SK-N-SH treated with all-trans-retinoic acid at 6 μM for 48 hours (cell line): Measurements from ENCODE around the gene KCNIP1.

Source experiments
- ATAC-seq: fragments of 200-7000 bp; cut with Tn5 transposase; 3 replicates; pipeline ENCODE4 v1.9.1; 2020; ENCODE audit warnings: mild to moderate bottlenecking, moderate library complexity
- ARNTL ChIP-seq: fragments of 450-650 bp; formaldehyde crosslinking; IDR thresholded peaks from 2 replicates; pipeline ENCODE4 v1.5.0; 2020; ENCODE audit warnings: low read depth, mild to moderate bottlenecking, moderate library complexity, borderline replicate concordance
- BACH2 ChIP-seq: fragments of 250-450 bp; sonication (Bioruptor Pico); IDR thresholded peaks from 2 replicates; pipeline ENCODE4 v1.9.0; 2021; ENCODE audit warnings: mild to moderate bottlenecking, borderline replicate concordance
- CREB5 ChIP-seq: fragments of 250-450 bp; sonication (Bioruptor Pico); IDR thresholded peaks from 2 replicates; pipeline ENCODE4 v1.5.1; 2020; ENCODE audit warnings: low read depth, mild to moderate bottlenecking, moderate library complexity
- CSDC2 ChIP-seq: fragments of 250-450 bp; sonication (Bioruptor Pico); IDR thresholded peaks from 2 replicates; pipeline ENCODE4 v1.5.0; 2020; ENCODE audit warnings: mild to moderate bottlenecking, moderate library complexity
- CSRNP3 ChIP-seq: fragments of 250-450 bp; sonication (Bioruptor Pico); IDR thresholded peaks from 2 replicates; pipeline ENCODE4 v1.5.1; 2021; ENCODE audit warnings: mild to moderate bottlenecking, moderate library complexity
- ESRRG ChIP-seq: fragments of 250-450 bp; sonication (Bioruptor Pico); IDR thresholded peaks from 2 replicates; pipeline ENCODE4 v1.6.1; 2021; ENCODE audit warnings: mild to moderate bottlenecking
- GLIS3 ChIP-seq: fragments of 250-450 bp; sonication (Bioruptor Pico); IDR thresholded peaks from 2 replicates; pipeline ENCODE4 v1.5.0; 2020; ENCODE audit warnings: mild to moderate bottlenecking, moderate library complexity
- ISL1 ChIP-seq: fragments of 250-450 bp; sonication (Bioruptor Pico); IDR thresholded peaks from 2 replicates; pipeline ENCODE4 v2.1.2; 2022; ENCODE audit warnings: mild to moderate bottlenecking, moderate library complexity
- OSR1 ChIP-seq: fragments of 250-450 bp; sonication (Bioruptor Pico); IDR thresholded peaks from 2 replicates; pipeline ENCODE4 v1.8.0; 2022; ENCODE audit warnings: moderate library complexity, mild to moderate bottlenecking, inconsistent platforms
- PATZ1 ChIP-seq: fragments of 250-450 bp; sonication (Bioruptor Pico); IDR thresholded peaks from 2 replicates; pipeline ENCODE4 v1.8.0; 2020; ENCODE audit warnings: mild to moderate bottlenecking, moderate library complexity, borderline replicate concordance
- PPARA ChIP-seq: fragments of 250-450 bp; sonication (Bioruptor Pico); IDR thresholded peaks from 2 replicates; pipeline ENCODE4 v1.5.0; 2020; ENCODE audit warnings: mild to moderate bottlenecking, borderline replicate concordance
- SNAI2 ChIP-seq: fragments of 250-450 bp; sonication (Bioruptor Pico); IDR thresholded peaks from 2 replicates; pipeline ENCODE4 v1.5.0; 2020; ENCODE audit warnings: mild to moderate bottlenecking, moderate library complexity
- TCF4 ChIP-seq: fragments of 250-450 bp; sonication (Bioruptor Pico); IDR thresholded peaks from 2 replicates; pipeline ENCODE4 v1.8.0; 2021; ENCODE audit warnings: mild to moderate bottlenecking, moderate library complexity, borderline replicate concordance
- TOX ChIP-seq: fragments of 250-450 bp; sonication (Bioruptor Pico); IDR thresholded peaks from 2 replicates; pipeline ENCODE4 v1.8.0; 2021; ENCODE audit warnings: mild to moderate bottlenecking, moderate library complexity, borderline replicate concordance
- TSHZ2 ChIP-seq: fragments of 250-450 bp; sonication (Bioruptor Pico); IDR thresholded peaks from 2 replicates; pipeline ENCODE4 v1.5.0; 2020; ENCODE audit warnings: mild to moderate bottlenecking, moderate library complexity
- ZC3H10 ChIP-seq: fragments of 250-450 bp; sonication (Bioruptor Pico); IDR thresholded peaks from 2 replicates; pipeline ENCODE4 v1.5.1; 2021; ENCODE audit warnings: mild to moderate bottlenecking, moderate library complexity
- ZFP3 ChIP-seq: fragments of 250-450 bp; sonication (Bioruptor Pico); IDR thresholded peaks from 2 replicates; pipeline ENCODE4 v1.5.0; 2020; ENCODE audit warnings: mild to moderate bottlenecking, moderate library complexity
- ZFP30 ChIP-seq: fragments of 450-650 bp; formaldehyde crosslinking; IDR thresholded peaks from 2 replicates; pipeline ENCODE4 v1.5.0; 2022; ENCODE audit warnings: mild to moderate bottlenecking, moderate library complexity
- ZNF565 ChIP-seq: fragments of 450-650 bp; formaldehyde crosslinking; conservative IDR thresholded peaks from 2 replicates; pipeline ENCODE4 v1.5.0; 2020; ENCODE audit warnings: low read depth, mild to moderate bottlenecking, moderate library complexity
- ZNF70 ChIP-seq: fragments of 450-650 bp; formaldehyde crosslinking; IDR thresholded peaks from 2 replicates; pipeline ENCODE4 v1.5.0; 2020; ENCODE audit warnings: mild to moderate bottlenecking, moderate library complexity

KCNIP1 gene

GRCh38 chr5:170476704-170477103, 27.1 kb upstream of the KCNIP1 start (continued):
- TF ChIP-seq PATZ1 (CRISPR knock-in tag) (no peak), TOX (no peak), ESRRG (CRISPR knock-in tag) (no peak), ZNF565 (CRISPR knock-in tag) (no peak), CSRNP3 (CRISPR knock-in tag) (no peak)

- no peak for TF ChIP-seq CSDC2 (CRISPR knock-in tag)
- TF ChIP-seq BACH2 (CRISPR knock-in tag) = no peak
- TF ChIP-seq GLIS3 = no peak
- TF ChIP-seq, all 23 proteins: peak for 0
- ATAC-seq = no peak
Observed at GRCh38 chr5:170477906-170478305, 25.9 kb upstream of the KCNIP1 start.

- no peak for ATAC-seq
Observed at GRCh38 chr5:170478306-170478705, 25.5 kb upstream of the KCNIP1 start.

GRCh38 chr5:170479484-170479883, 24.3 kb upstream of the KCNIP1 start:
- TF ChIP-seq TCF4 (CRISPR knock-in tag) = no peak
- TF ChIP-seq TSHZ2 (CRISPR knock-in tag) = no peak
- TF ChIP-seq PPARA (CRISPR knock-in tag) = no peak
- ATAC-seq = peak; percentile 49; the same call in 2 of the 3 replicates

More at GRCh38 chr5:170478306-170478705, 25.5 kb upstream of the KCNIP1 start:
- TF ChIP-seq ZNF565 (CRISPR knock-in tag) (no peak), OSR1 (CRISPR knock-in tag) (no peak), ZFP30 (CRISPR knock-in tag) (no peak), SNAI2 (no peak), ZC3H10 (CRISPR knock-in tag) (no peak), TCF4 (CRISPR knock-in tag) (no peak), ZNF70 (no peak), TOX (no peak), ISL1 (CRISPR knock-in tag) (no peak), CSDC2 (CRISPR knock-in tag) (no peak), CREB5 (no peak), ZFP3 (CRISPR knock-in tag) (no peak), PATZ1 (CRISPR knock-in tag) (no peak), ARNTL (CRISPR knock-in tag) (no peak), PPARA (CRISPR knock-in tag) (no peak), CSRNP3 (CRISPR knock-in tag) (no peak)
